SIG-M5 treated with dmso at 0.1 percent for 504 hours (cell line): ENCODE results near the gene EXOSC5.
"Not testable (repeated sequence)": the region's sequence is repeated elsewhere in the genome, so short reads cannot be mapped to it uniquely, and the experiment has no call there.

Experiments used
- DNase-seq: peaks from one replicate; lab custom pipeline; 2025; ENCODE audit not compliant: unreplicated experiment; lab: John Stamatoyannopoulos, UW

The EXOSC5 gene

DNA sequence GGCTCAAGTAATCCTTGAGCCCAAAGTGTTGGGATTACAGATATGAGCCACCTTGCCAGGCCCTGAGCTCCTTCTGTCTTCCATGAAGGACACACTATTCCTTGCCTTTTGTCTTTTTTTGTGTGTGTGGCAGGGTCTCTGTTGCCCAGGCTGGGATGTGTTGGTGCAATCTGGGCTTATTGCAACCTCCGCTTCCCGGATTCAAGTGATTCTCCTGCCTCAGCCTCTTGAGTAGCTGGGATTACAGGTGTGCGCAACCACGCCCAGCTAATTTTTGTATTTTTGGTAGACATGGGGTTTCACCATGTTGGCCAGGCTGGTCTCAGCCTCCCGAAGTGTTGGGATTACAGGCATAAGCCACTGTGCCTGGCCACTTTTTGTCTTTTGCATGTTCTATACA, 11.7 kb upstream of the EXOSC5 start:
- not testable (repeated sequence) for DNase-seq

DNA sequence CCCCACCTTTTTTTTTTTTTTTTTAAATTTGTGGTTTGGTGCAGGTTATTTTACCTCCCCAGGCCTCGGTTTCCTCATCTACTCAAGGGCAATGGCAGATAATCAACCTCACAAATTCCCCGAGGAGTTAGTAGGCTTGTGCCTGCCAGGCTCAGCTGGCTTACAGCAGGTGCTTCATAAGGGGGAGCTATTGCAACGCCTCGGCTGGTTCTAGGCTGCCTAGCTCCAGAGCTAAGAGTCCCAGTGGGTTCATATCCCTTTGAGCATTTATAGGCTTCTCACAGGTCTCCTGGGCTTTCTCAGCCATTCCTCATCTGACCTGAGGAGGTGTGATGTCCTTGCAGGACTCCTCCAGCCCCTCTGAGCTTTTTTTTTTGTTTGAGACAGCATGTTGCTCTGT, 11.1 kb upstream of the EXOSC5 start:
- peak; percentile 23 for DNase-seq

DNA sequence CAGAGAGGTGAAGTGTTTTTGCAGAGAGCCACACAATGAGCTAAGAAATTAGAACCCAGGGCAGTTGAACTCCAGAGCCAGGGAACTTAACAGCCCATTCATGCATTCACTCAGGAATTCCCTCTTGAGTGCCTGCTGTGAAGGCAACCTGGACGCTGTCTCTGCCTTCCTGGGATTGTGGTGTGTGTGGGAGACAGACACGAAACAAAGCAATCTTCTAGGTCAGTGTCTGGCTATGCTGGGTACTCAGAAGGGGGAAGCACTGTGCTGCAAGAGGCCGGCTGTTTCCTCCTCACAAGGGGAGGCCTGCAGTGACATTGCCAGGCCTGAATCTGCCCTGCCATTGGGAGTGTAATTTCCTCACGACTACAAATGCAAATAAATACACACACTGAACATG, 10.1 kb upstream of the EXOSC5 start:
- DNase-seq = peak; percentile 84

DNA sequence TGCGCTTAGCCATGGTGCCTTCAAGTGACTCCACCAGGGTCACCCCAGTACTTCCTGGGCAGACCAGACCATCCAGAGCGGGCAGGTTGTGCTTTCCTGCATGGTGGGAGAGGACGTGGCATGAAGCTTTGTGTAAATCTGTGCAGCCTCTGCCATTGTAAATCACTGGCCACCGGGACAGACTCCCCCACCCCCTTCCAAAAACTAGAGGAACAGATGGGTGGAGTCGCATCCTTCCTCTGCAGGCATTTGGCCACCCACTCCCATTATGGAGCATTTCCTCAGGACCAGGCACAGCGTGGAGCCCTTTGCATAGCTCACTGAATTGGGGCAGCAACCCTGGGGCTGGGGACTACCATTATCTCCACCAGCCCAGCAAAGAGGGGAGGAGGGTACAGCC, 8.6 kb upstream of the EXOSC5 start:
- no peak for DNase-seq

DNA sequence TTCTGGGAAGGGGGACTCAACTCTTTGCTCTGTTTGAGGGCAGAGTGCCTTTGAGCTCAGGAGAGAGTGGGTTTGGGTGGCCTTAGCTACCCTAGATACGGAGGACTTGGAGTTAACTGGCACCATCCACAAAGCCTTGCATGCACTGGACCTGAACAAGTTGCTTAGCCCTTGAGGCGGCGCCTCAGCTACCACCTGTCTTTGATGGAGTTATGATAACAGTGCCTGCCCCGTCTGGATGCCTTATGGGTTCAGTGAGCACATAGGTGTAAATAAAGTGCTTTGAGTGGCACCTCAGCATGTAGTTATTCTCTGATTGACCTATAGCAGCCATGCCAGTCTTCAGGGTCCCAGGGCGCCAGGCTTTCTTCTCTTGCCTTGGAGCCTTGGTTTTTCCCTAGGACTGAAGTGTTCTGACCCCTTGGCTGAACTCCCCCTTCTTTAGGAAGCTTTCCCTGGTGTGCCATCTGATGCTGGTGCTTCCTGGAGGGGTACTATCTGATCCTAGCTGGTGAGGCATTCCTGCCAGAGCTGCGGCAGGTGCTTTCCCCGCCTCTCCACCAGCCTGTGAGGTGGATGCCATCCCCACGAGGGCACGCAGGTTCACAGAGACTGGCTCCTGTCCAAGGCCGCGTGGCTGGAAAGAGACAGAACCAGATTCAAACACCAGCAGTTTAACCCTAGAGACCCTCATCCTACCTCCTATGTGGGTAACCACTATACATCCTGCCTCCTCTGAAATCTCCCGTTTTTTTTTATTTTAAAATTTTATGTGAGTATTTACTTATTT, 6.2 kb upstream of the EXOSC5 start:
- DNase-seq = no peak

DNA sequence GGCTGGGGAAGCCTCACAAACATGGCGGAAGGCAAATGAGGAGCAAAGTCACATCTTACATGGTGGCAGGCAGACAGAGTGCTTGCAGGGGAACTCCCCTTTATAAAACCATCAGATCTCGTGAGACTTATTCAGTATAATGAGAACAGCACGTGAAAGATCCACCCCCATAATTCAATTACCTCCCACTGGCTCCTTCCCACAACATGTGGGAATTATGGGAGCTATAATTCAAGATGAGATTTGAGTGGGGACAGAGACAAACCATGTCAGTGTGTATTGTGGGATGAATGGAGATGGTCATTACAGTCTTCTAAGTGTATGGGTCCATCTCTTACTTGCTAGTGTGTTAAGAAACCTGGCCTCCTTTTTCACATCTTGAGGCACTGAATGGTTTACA, 4.9 kb upstream of the EXOSC5 start:
- DNase-seq = no peak

DNA sequence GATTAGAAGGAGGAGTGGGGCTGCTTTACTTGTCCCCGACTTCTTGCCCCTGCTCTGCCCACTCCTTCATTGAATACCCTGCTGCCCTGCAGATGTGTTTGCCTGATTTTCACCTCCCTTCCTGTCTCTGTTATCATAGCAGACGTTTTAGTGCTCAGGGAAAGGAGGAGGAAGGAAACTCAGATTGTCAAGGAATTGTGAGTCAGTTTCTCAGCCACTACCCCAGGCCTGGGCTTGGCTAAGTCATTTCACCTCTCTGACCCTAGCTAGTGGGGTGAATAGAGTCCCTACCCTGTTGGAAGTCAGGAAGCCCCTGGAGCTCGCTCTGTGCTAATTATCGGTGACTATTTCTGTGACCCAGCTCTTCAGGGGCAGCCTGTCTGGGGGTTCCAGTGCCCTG, 4.3 kb upstream of the EXOSC5 start:
- no peak for DNase-seq

DNA sequence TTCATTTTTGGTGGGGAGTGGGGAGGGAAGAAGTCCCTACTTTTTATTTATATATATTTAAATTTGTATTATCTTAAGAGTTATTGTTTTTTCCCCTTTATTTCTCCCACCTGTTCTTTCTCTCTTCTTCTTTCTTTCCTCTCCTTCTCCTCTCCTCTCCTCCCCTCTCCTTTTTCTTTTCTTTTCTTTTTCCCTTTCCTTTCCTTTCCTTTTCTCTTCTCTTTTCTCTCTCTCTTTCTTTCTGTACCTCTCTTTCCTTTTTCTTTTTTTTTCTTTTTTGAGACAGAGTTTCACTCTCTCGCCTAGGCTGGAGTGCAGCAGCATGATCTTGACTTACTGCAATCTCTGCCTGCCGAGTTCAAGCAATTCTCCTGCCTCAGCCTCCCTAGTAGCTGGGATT, 2.4 kb upstream of the EXOSC5 start:
- no peak for DNase-seq

DNA sequence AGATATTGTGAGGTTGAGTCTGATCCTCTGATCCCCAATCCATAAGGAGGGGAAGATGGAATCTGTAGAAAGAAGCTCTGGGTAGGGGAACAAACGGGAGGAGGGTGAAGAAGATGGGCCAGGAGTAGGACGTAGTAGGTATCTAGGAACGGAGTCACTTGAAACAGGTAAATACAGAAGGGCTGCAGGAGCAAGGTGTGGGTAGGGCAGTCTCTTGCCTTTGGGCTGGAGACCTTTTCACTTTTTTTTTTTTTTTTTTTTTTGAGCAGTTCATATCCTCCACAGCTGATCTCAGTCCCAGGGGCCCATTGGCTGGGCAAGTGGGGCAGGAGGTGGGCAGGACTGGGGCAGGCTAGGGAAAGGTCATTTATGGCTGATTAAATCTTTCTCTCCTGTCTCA, 1.9 kb upstream of the EXOSC5 start:
- DNase-seq = no peak

DNA sequence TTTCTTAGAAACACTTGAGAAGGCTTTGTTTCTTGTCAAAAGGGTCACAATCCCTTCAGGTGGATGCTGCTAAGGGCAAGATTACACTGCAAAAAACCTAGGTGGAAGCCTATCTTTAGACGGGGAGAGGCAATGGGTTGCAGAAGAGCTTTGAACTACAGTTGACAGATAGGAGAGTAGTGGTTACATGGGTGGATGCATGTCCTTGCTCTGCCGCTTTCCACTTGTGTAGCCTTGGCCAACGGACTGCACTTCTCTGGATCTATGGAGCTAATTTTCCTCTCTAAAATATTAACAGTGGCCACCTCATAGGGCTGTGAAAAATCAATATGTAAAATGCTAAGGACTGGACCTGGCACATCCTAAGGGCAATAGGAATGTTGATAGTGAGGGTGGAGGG, 1.4 kb upstream of the EXOSC5 start:
- DNase-seq = no peak

DNA sequence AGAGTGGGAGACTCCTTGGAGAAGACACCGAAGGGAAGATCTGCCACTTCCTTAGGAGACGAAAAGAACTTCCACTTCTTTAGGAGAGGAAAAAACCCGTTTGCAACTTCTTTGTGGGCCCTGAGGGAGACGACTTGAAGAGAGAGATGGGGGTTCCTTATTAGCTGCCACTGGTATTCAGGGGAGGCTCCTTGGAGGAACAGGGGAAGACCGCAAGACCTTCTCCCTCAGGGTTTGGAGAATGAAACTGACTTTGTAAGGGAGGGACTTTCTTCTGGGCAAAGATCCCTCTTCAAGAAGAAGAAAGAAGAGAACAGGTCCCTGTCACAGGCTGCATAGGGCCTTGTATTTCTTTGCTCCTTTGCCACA, 875 bp upstream of the EXOSC5 start:
- DNase-seq = peak; percentile 8

DNA sequence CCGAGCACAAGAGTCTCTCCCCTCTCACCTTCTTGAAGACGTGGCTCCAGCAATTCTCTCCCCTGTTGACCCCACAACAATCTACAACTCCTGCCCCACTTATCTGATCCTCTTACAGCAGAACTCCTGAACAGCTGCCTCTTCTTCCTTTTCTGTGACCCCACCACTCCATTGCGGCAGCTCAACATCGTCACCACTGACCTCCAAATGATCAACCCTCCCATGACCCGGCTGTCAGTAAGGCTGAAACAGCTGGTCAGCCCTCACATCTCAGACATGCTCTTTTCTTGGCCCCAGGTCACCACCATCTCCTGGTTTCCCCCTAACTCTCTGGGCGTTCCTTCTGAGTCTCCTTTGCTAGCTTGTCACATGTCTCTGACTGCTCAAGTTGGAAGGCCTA, 1.8 kb downstream of the EXOSC5 start:
- DNase-seq = no peak

DNA sequence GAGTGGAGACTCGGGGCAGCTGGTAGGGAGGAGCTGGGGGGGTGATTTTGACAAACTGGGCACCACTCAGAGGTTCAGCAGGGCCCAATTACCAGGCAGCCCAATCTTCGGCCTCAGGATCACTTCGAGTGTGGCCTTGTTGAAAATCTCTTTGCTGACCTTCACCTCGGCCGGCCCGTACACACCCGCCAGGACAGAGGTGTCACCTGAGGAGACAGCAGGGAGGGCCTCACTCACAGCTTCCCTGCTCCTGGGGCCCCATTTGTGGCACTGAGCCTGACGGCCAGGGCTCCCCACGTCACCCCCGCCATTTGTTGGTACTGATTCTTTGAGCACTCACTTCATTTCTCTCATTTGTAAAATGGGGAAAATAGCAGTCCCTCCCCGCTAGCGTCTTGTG, 4.4 kb downstream of the EXOSC5 start:
- DNase-seq = no peak

DNA sequence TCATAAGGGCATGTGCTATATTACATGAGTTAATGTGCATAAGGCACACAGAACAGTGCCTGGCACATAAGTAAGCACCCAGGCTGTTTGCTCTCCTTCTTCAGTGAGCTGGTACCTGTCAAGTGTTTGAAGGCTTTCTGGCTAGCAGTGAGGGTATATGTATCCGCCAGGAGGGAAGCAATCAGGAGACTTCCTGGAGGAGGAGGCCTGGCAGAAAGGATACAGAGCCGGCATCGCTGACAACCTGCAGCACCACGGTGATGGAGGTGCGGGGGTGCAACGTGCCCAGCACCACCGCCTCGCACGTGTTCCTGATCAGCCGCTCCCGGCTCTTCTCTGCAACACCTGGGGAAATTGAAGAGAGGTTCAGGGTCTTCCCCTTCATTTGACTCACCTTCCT, 5.5 kb downstream of the EXOSC5 start:
- DNase-seq = no peak

DNA sequence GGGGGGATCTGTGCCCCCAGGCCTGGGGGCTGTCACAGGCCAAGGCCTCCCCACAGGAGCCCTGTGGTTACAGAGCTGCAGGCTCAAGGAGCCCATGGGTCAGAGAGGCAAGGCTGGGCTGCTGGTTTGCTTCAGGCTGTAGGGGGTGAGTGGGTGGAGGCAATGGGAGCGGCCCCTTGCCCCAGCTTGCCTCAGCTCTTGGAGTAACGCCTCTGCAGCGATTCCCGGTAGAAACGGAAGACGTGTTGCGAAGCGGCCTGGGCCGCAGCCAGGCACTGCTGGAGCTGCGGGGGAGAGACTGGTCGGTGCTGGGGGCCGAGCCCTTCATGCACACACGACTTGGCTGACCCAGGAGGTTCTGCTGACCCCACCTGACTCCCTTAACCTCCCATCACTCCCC, 10.7 kb downstream of the EXOSC5 start:
- DNase-seq = no peak

DNA sequence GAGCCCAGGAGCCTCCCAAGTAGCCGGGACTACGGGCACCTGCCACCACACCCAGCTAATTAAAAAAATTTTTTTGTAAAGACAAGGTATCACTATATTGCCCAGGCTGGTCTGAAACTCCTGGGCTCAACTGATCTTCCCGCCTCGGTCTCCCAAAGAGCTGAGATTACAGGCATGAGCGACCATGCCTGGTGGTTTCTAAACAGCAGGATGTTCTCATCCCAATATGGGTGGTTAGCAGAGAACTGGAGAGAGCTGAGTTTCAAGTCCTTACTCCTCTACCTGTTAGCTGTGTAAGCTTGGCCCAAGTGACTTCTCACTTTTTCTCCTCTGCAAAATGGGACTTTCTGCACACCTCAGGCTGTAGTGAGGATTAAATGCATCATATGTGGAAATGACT, 12.8 kb downstream of the EXOSC5 start:
- no peak for DNase-seq

DNA sequence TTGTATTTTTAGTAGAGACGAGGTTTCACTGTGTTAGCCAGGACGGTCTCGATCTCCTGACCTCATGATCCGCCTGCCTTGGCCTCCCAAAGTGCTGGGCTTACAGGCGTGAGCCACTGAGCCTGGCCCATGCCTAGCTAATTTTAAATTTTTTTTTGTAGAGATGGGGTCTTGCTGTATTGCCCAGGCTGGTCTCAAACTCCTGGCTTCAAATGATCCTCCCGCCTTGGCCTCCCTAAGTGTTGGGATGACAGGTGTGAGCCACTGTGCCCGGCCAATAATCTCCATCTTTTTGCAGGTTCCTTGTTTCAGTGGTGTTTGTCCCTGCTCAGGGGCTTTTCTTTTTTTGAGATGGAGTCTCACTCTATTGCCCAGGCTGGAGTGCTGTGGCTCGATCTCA, 15.6 kb downstream of the EXOSC5 start:
- DNase-seq = not testable (repeated sequence)

DNA sequence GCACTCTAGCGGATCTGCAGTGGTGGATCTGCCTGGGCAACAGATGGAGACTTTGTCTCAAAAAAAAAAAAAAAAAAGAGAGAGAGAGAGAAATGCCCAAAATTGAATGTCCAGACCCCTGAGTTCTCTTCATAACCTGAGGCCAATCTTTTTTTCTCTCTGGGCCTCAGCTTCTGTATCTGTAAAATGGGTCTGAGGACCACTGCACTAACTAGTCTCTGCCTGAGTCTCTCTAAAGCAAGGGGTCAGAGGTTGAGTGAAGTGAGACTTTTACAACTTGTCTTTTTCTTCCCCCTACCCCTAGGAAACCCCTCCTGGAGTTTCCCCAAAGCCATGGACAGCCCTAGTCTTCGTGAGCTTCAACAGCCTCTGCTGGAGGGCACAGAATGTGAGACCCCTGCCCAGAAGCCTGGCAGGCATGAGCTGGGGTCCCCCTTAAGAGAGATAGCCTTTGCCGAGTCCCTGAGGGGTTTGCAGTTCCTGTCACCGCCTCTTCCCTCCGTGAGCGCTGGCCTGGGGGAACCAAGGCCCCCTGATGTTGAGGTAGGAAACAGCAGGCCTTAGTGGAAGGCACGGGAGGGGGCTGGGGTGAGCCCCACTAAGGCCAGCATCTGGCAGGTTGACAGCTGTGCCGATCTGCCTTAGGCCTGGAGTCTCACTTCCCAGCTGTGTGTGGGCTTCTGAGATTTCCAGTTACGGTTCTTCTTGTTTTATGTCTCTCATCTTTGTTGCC, 19.0 kb downstream of the EXOSC5 start:
- peak; percentile 23 for DNase-seq

DNA sequence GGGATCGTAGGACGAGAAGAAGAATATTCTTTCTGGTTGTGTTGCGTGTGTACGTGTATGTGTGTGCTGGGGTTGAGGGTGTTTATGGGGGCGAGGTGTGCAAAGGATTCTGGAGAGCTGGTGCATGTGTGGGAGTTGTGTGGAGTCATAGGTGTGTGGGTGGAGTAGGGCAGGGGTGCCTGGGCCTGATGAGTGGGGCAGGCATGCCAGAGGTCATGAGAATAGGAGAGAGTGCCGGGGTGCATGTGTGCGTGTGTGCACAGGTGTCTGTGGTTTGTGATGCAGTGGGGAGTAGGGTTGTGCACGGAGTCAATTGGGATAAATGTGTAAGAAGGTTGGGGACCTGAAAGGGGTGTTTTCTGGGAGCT, 20.2 kb downstream of the EXOSC5 start:
- DNase-seq = no peak

DNA sequence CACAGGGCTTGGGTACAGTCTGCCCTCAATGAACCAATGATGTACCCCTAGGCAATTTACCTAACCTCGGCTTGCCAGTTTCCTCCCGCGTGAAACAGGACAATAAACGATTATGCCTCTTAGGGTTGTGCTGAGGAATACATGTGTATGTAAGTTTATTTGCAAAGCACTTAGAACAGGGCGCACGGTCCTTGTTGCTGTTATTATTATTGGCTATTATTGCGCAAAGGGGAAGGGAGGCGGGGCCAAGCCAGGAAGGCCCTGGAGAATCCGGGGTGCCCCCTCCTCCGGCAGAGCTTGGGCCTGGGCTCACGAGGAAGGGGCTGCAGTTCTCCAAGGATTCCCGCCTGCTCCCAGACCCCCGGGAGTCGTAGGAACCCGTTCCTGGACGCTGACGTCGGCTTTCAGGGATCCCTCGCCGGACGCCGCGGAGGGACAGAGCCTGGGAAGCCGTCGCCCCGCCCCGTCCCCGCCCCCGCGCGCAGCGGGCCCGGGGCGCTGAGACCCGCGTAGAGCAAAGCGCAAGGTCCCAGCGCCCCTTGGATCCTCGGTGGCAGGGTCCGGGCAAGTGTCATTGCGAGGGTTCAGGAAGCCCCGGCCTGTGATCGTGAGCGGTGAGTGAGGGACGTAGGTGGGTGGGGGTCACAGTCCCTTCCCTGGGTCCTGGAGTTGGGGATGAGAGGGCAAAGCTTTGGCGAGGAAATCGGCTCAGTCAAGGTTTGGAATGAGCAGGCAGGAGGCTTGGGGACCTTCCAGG, 20.7 kb downstream of the EXOSC5 start, which contains the start of gene TMEM91:
TSS of gene TMEM91 (plus strand) at position 293 of the 757 bp plus-strand sequence. CDS start 1,777 bp downstream, outside the sequence.
- DNase-seq = peak; percentile 21

DNA sequence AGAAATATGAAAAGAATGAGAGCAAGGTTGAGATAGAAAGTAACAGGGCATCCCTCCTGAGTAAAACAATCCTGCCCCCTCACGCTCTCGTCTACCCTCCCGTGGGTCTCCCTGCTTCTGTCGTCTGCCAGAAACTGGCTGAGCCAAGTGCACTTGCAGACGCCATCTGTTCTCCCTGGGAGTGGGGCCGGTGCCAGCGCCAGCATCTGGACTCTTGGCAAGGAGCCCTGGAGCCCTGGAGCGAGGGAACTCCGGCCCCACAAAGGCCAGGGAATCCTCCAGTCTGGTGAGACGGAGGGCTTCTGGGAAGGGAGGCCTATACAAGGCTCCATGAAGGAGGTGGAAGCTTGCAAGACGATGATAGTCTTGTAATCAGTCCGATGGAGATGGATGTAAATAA, 23.2 kb downstream of the EXOSC5 start:
- DNase-seq = no peak

DNA sequence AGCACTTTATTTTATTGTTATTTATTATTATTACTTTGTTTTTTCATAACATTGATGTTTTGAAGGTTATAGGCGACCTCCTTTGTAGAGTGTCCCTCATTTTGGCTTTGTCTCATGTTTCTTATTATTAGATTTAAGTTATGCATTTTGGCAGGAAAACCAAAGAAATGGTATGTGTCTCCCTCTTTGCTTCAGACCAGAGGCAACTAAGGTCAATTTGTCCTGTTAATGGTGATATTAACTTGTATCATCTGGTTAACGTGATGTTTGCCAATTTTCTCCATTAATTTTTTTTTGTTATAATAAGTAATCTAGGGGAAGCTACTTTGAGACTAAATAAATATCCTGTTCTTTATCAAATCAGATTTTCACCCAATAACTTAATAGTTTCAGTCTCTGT, 24.7 kb downstream of the EXOSC5 start:
- DNase-seq = no peak
